ENCODE data around the gene PER3. TPM values are rescaled to one million over a fixed set of nuclear protein-coding genes. Genes with fewer than 3 reads are reported as not detected.

Gene PER3
- total RNA-seq, 4 donors from 2014 or later = 6.7 to 21.0 (median 8.9) TPM

- TF ChIP-seq POLR2A (IDR thresholded peaks at IDR 0.05) (no peak), CTCF (IDR thresholded peaks at IDR 0.05) (no peak)
- Histone ChIP-seq H3K9me3 (no peaks in the 10 kb centered on the region), H3K4me3 (peak overlapping the region in 1 of 4 donors; percentile 7), H3K27me3 (no peaks in the 10 kb centered on the region), H3K27ac (peak overlapping the region; percentile 88 to 97 (median 96)), H3K36me3 (peaks cover 6 to 65% (median 6%) of the 10 kb centered on the region in 3 donors), H3K4me1 (peaks cover 10 to 48% (median 29%) of the 10 kb centered on the region in 3 donors)
- whole genome bisulfite sequencing, 2 donors = 51 to 57% methylated on average over 14 to 16 of the region's 16 CpGs
- no peak for DNase-seq
- intact Hi-C loops (cut with DNase I) = no loop called here
Measured at GRCh38 chr1:7781923-7782495, 2.1 kb upstream of the PER3 start.

GRCh38 chr1:7783178-7783711 is 846 bp upstream of the PER3 start:
- no peak for TF ChIP-seq POLR2A (IDR thresholded peaks at IDR 0.05)
- no peak for TF ChIP-seq CTCF (IDR thresholded peaks at IDR 0.05)
- Histone ChIP-seq H3K4me1 (peaks cover 10 to 58% (median 32%) of the 10 kb centered on the region in 3 donors), H3K27me3 (no peaks in the 10 kb centered on the region)

GRCh38 chr1:7784492-7785071 is 491 bp downstream of the PER3 start:
- WGBS, 2 donors = 25 to 27% methylated on average over 14 of the region's 52 CpGs
- TF ChIP-seq CTCF (IDR thresholded peaks at IDR 0.05) (no peak), POLR2A (IDR thresholded peaks at IDR 0.05) (no peak)
- Histone ChIP-seq H3K4me3 (peak overlapping the region; percentile 52 to 86 (median 68)), H3K36me3 (peaks cover 0 to 62% (median 5%) of the 10 kb centered on the region in 3 donors), H3K27me3 (no peaks in the 10 kb centered on the region), H3K9me3 (no peaks in the 10 kb centered on the region), H3K27ac (peak overlapping the region; percentile 88 to 97 (median 92)), H3K4me1 (peaks cover 10 to 63% (median 32%) of the 10 kb centered on the region in 3 donors)
- no peak for DNase-seq
- intact Hi-C loops (cut with DNase I) = no loop called here

More at GRCh38 chr1:7783178-7783711, 846 bp upstream of the PER3 start:
- WGBS, 2 donors = 0 to 3% methylated on average over 10 to 11 of the region's 34 CpGs
- no peak for DNase-seq
- peak overlapping the region; percentile 52 to 86 (median 66) for H3K4me3 ChIP-seq
- H3K27ac ChIP-seq = peak overlapping the region; percentile 88 to 97 (median 96)
- H3K9me3 ChIP-seq = no peaks in the 10 kb centered on the region
- intact Hi-C loops (cut with DNase I) = no loop called here
- H3K36me3 ChIP-seq = peaks cover 0 to 62% (median 0%) of the 10 kb centered on the region in 3 donors

DNA sequence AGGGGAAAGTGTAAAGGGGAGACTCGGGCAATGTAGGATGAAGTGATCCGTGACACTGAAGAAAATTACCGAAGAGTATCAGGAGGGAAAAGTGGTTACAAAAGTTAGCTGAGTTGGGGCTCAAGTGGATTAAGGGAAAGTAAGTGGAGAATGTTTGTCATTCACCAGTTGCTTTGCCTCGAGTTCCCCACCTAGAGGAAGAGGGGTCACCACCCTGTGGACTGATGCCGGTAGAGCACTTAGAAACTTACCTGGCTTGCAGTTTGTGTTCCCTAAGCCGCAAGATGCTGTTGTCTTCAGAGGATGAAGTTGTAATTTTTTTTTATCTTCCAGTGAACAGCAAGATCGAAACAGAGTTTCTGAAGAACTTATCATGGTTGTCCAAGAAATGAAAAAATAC is 1.0 kb downstream of the PER3 start:
- WGBS, 2 donors = 53 to 76% methylated on average over 7 of the region's 7 CpGs
- Histone ChIP-seq H3K36me3 (peaks cover 0 to 62% (median 7%) of the 10 kb centered on the region in 3 donors), H3K9me3 (no peaks in the 10 kb centered on the region), H3K27me3 (no peaks in the 10 kb centered on the region), H3K4me3 (peak overlapping the region; percentile 52 to 86 (median 68)), H3K4me1 (peaks cover 10 to 63% (median 32%) of the 10 kb centered on the region in 3 donors), H3K27ac (peak overlapping the region; percentile 88 to 97 (median 92))
- TF ChIP-seq POLR2A (IDR thresholded peaks at IDR 0.05) = no peak
- TF ChIP-seq CTCF (IDR thresholded peaks at IDR 0.05) = no peak
- no peak for DNase-seq
- intact Hi-C loops (cut with DNase I) = no loop called here

DNA sequence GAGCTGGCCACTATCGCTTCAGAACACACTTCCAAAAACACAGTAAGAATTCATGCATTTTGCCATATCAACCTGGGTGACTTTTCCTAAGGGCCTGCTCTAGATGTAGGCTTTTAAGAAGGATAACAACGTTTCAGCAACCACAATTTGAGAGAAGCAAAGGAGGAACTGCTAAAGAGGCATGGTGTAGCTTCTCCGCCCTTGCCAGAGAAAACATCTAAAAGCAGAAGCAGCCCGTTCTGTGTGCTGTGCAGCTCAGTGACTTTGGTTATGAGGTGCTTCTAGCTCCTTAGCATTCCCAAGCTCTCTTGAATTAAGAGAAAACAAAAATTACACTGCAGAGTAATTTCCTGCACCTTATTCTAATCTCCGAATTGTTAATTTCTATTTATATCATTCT is 2.7 kb downstream of the PER3 start:
- Histone ChIP-seq H3K27me3 (no peaks in the 10 kb centered on the region), H3K4me3 (no peak overlapping the region), H3K36me3 (peaks cover 0 to 63% (median 9%) of the 10 kb centered on the region in 3 donors), H3K9me3 (peaks cover 0 to 4% (median 0%) of the 10 kb centered on the region in 3 donors), H3K4me1 (peaks cover 10 to 58% (median 30%) of the 10 kb centered on the region in 3 donors), H3K27ac (peak overlapping the region in 1 of 4 donors; percentile 11)
- intact Hi-C loops (cut with DNase I) = no loop called here
- DNase-seq = no peak
- 52 to 67% methylated on average over 5 of the region's 5 CpGs for WGBS, 2 donors
- TF ChIP-seq CTCF (IDR thresholded peaks at IDR 0.05) = no peak

All from esophagus squamous epithelium (tissue), 5 donors.